Endothelial cell of umbilical vein (primary cell): ENCODE data around the gene RNPEPL1. TPM values are rescaled to one million over a fixed set of nuclear protein-coding genes. Genes with fewer than 3 reads are reported as not detected.

Experiments
- BruUV-seq: library from RNA; stranded (reverse); fragments of 400-500 nt; replicated peaks from 2 replicates; lab custom pipeline; 2021; lab: Mats Ljungman, UMichigan
- CTCF ChIA-PET: fragments of 300-600, 350-600 bp; sonication (Branson Sonifier 250); formaldehyde crosslinking; loops from one replicate; lab custom pipeline; 2021; ENCODE audit warnings: antibody characterized with exemption, inconsistent platforms; lab: Charles Lee
- POLR2A ChIA-PET: fragments of 300-600, 350-600 bp; sonication (Branson Sonifier 250); formaldehyde crosslinking; loops from one replicate; lab custom pipeline; 2021; ENCODE audit warnings: antibody characterized with exemption, inconsistent platforms; lab: Charles Lee
- DNase-seq: peaks from one replicate; pipeline ENCODE4 v3.0.0-alpha.2; 2011; ENCODE audit warnings: low read depth, low spot score
- FAIRE-seq: peaks from 2 replicates; lab custom pipeline; 2011; peaks lifted over from hg19 to GRCh38; lab: Jason Lieb, UNC
- H2AFZ ChIP-seq: 2 replicates; pipeline ENCODE4 v1.6.0; 2012; ENCODE audit warnings: low read depth, low read length, control low read depth, inconsistent platforms
- H3K27ac ChIP-seq: 2 replicates; pipeline ENCODE4 v1.5.1; 2011; ENCODE audit warnings: low read depth, mild to moderate bottlenecking, control low read depth, low read length, moderate library complexity; ENCODE audit not compliant: insufficient read depth
- H3K27me3 ChIP-seq, 2 experiments: 2 replicates each; pipeline versions ENCODE4 v1.6.0 to v1.6.1; 2011; ENCODE audit warnings: low read length in 2 of 2, mixed read lengths in 1 of 2; ENCODE audit not compliant: control insufficient read depth in 2 of 2, insufficient read depth in 2 of 2
- H3K36me3 ChIP-seq, 2 experiments: 2 replicates in 1 of 2; 3 replicates in 1 of 2; pipeline ENCODE4 v1.5.1; 2011; ENCODE audit warnings: low read length in 2 of 2, mild to moderate bottlenecking in 1 of 2, moderate library complexity in 1 of 2; ENCODE audit not compliant: control insufficient read depth in 2 of 2, insufficient read depth in 2 of 2; ENCODE audit errors: extremely low read depth in 1 of 2
- H3K4me1 ChIP-seq: 3 replicates; pipeline ENCODE4 v1.5.1; 2011; ENCODE audit warnings: mild to moderate bottlenecking, low read length; ENCODE audit not compliant: control insufficient read depth, insufficient read depth; ENCODE audit errors: extremely low read depth
- H3K4me2 ChIP-seq: 2 replicates; pipeline ENCODE4 v1.6.1; 2011; ENCODE audit warnings: low read length, control low read depth, mixed read lengths; ENCODE audit not compliant: insufficient read depth
- H3K4me3 ChIP-seq, 3 experiments: fragments of 200-600 bp in 1 of 3; sonication (generic), shearing (Covaris generic) in 1 of 3; replicated peaks in 1 of 3; 2 replicates each; pipeline ENCODE4 v1.5.1; 2011 to 2016; ENCODE audit warnings: control low read depth in 3 of 3, low read length in 3 of 3, mild to moderate bottlenecking in 2 of 3, inconsistent platforms in 1 of 3, low read depth in 1 of 3, moderate library complexity in 1 of 3; ENCODE audit not compliant: insufficient read depth in 1 of 3
- H3K79me2 ChIP-seq: 2 replicates; pipeline ENCODE4 v1.6.0; 2012; ENCODE audit warnings: low read length, inconsistent platforms; ENCODE audit not compliant: control insufficient read depth, insufficient read depth
- H3K9ac ChIP-seq: replicated peaks from 2 replicates; pipeline ENCODE3; 2011; ENCODE audit warnings: low read length, control low read depth; ENCODE audit not compliant: insufficient read depth; ENCODE audit errors: extremely low read depth
- H3K9me1 ChIP-seq: replicated peaks from 3 replicates; pipeline ENCODE4 v1.6.0; 2011; ENCODE audit warnings: mild to moderate bottlenecking, low read length; ENCODE audit not compliant: control insufficient read depth, insufficient read depth; ENCODE audit errors: extremely low read depth
- H3K9me3 ChIP-seq: replicated peaks from 2 replicates; pipeline ENCODE4 v1.5.1; 2012; ENCODE audit warnings: low read length, inconsistent platforms; ENCODE audit not compliant: control insufficient read depth, insufficient read depth
- H4K20me1 ChIP-seq: replicated peaks from 2 replicates; pipeline ENCODE3; 2011; ENCODE audit warnings: mild to moderate bottlenecking, low read length; ENCODE audit not compliant: control insufficient read depth, insufficient read depth; ENCODE audit errors: extremely low read depth
- CTCF ChIP-seq, 2 donors: IDR thresholded peaks; 1 replicate in 1 of 2; 2 replicates in 1 of 2; pipeline ENCODE4 v1.5.1; 2011; ENCODE audit warnings: low read length in 2 of 2, mild to moderate bottlenecking in 2 of 2, moderate library complexity in 2 of 2, control low read depth in 1 of 2, inconsistent platforms in 1 of 2, low read depth in 1 of 2; ENCODE audit not compliant: insufficient read depth in 1 of 2; ENCODE audit errors: extremely low read depth in 1 of 2
- EZH2 ChIP-seq: IDR thresholded peaks from 2 replicates; pipeline ENCODE4 v1.6.1; 2012; ENCODE audit warnings: borderline replicate concordance, low read depth, mild to moderate bottlenecking, moderate library complexity, low read length, inconsistent platforms; ENCODE audit not compliant: severe bottlenecking
- FOS ChIP-seq: IDR thresholded peaks from 2 replicates; pipeline ENCODE4 v1.6.1; 2011; ENCODE audit warnings: mild to moderate bottlenecking, low read length, moderate library complexity, borderline replicate concordance; ENCODE audit not compliant: insufficient read depth
- GATA2 ChIP-seq: IDR thresholded peaks from 2 replicates; pipeline ENCODE4 v1.7.0; 2011; ENCODE audit warnings: low read depth, mild to moderate bottlenecking, moderate library complexity, mixed read lengths, low read length; ENCODE audit not compliant: insufficient read length, insufficient read depth
- JUN ChIP-seq: IDR thresholded peaks from 2 replicates; pipeline ENCODE4 v1.6.1; 2011; ENCODE audit warnings: borderline replicate concordance, low read depth; ENCODE audit not compliant: insufficient read length, insufficient read depth
- MAX ChIP-seq: IDR thresholded peaks from 2 replicates; pipeline ENCODE4 v1.6.1; 2011; ENCODE audit not compliant: insufficient read depth, insufficient read length
- MYC ChIP-seq: IDR thresholded peaks from one replicate; pipeline ENCODE4 v1.6.1; 2011; ENCODE audit warnings: mild to moderate bottlenecking, low read depth, low read length
- POLR2A ChIP-seq: IDR thresholded peaks from 2 replicates; pipeline ENCODE4 v1.6.1; 2012; ENCODE audit warnings: low read depth, mild to moderate bottlenecking, control low read depth, low read length
- POLR2AphosphoS5 ChIP-seq: IDR thresholded peaks from 2 replicates; pipeline ENCODE4 v1.6.1; 2012; ENCODE audit warnings: low read depth, mild to moderate bottlenecking, control low read depth, low read length, moderate library complexity; ENCODE audit not compliant: insufficient read depth
- dilution Hi-C: fragments of 300-500 bp; cut with MboI; formaldehyde crosslinking; loops from one replicate; pipeline ENCODE4 v1.15.0; 2019; ENCODE audit warnings: low sequenced_read_pairs; ENCODE audit not compliant: extremely low pct_ligation_motif_present
- intact Hi-C: fragments of 100-400 bp; cut with micrococcal nuclease; formaldehyde crosslinking; loops from one replicate; pipeline ENCODE4 v1.10.0; 2022
- polyA plus RNA-seq, 4 experiments: library from polyadenylated mRNA; depleted of rRNA in 3 of 4; stranded (reverse) in 3 of 4; unstranded in 1 of 4; fragments of >200 nt; gene quantifications; 2 replicates each; pipeline versions ENCODE4 v1.2.1 to v1.2.3, GENCODE V29; 2011 to 2012; ENCODE audit warnings: missing spikeins in 1 of 4
- total RNA-seq: library from RNA; stranded (reverse); gene quantifications from 2 replicates; pipeline ENCODE4 v1.2.3, GENCODE V29; 2021

The RNPEPL1 gene
- total and polyA plus RNA-seq, 2 donors (not counting 3 experiments of a cell fraction or from before 2014, with no cell fraction given) = 35.8 to 67.1 TPM

GRCh38 chr2:240626531-240627300 is 58.4 kb downstream of the RNPEPL1 start:
- FAIRE-seq (no peak), DNase-seq (no peak)
- H3K4me3 ChIP-seq = no peak overlapping the region
- dilution Hi-C loops = no loop called here
- ChIA-PET POLR2A (interaction anchor here (0.6 kb wide), 1 partner anchor 254 kb away, joined by 4 read pairs; no protein-coding TSS in a partner anchor), CTCF (no interaction called here)
- H4K20me1 ChIP-seq = no peaks in the 10 kb centered on the region
- H3K79me2 ChIP-seq = no peaks in the 10 kb centered on the region
- H2AFZ ChIP-seq = no peak overlapping the region
- no peak overlapping the region for H3K27ac ChIP-seq
- H3K27me3 ChIP-seq = no peaks in the 10 kb centered on the region
- H3K9me3 ChIP-seq = no peaks in the 10 kb centered on the region
- TF ChIP-seq MAX = no peak
- no peak for TF ChIP-seq MYC
- no peak for TF ChIP-seq EZH2
- no peak for TF ChIP-seq JUN
- TF ChIP-seq CTCF (IDR thresholded peaks at IDR 0.05; ENCODE audit: extremely low read depth in 1 of 2, insufficient read depth in 1 of 2, low read depth in 1 of 2, low read length in 2 of 2) = no peak
- TF ChIP-seq POLR2AphosphoS5 = no peak
- TF ChIP-seq GATA2 = no peak
- no peak for TF ChIP-seq POLR2A
- TF ChIP-seq FOS = no peak
- no peaks in the 10 kb centered on the region for H3K4me1 ChIP-seq
- intact Hi-C loops = no loop called here
- H3K9ac ChIP-seq = no peak overlapping the region
- no peaks in the 10 kb centered on the region for H3K36me3 ChIP-seq
- H3K4me2 ChIP-seq = no peak overlapping the region
- no TSS peak for BruUV-seq
- H3K9me1 ChIP-seq = no peaks in the 10 kb centered on the region
